ACC112 (cell line): ENCODE data around the gene PGAM1.

Source experiments
- H2AFZ ChIP-seq: fragments of 200-600 bp; sonication (generic); one replicate; pipeline ENCODE4 v1.6.0; 2017; ENCODE audit warnings: antibody characterized with exemption, low read length; ENCODE audit not compliant: unreplicated experiment
- H3K27ac ChIP-seq: fragments of 200-600 bp; sonication (generic); 2 replicates; pipeline ENCODE4 v1.5.1; 2014; ENCODE audit warnings: low read depth, mild to moderate bottlenecking, antibody characterized with exemption, low read length, moderate library complexity
- H3K27me3 ChIP-seq: fragments of 200-600 bp; sonication (generic); 2 replicates; pipeline ENCODE4 v1.6.1; 2014; ENCODE audit warnings: mild to moderate bottlenecking, antibody characterized with exemption, low read length, moderate library complexity, mixed read lengths; ENCODE audit not compliant: insufficient read depth
- H3K36me3 ChIP-seq: fragments of 200-600 bp; sonication (generic); 2 replicates; pipeline ENCODE4 v1.6.1; 2016; ENCODE audit warnings: mild to moderate bottlenecking, antibody characterized with exemption, low read length, moderate library complexity, mixed read lengths; ENCODE audit not compliant: insufficient read depth
- H3K4me1 ChIP-seq: fragments of 200-600 bp; sonication (generic); one replicate; pipeline ENCODE4 v1.6.1; 2016; ENCODE audit warnings: low read length, mixed read lengths; ENCODE audit not compliant: insufficient read depth, unreplicated experiment, control insufficient read depth
- H3K4me3 ChIP-seq: fragments of 200-600 bp; sonication (generic); 2 replicates; pipeline ENCODE4 v1.5.1; 2014; ENCODE audit warnings: mild to moderate bottlenecking, low read depth, low read length
- H3K79me2 ChIP-seq: fragments of 200-600 bp; sonication (generic); one replicate; pipeline ENCODE4 v1.6.0; 2016; ENCODE audit warnings: low read length; ENCODE audit not compliant: control insufficient read depth, unreplicated experiment, insufficient read depth

Gene PGAM1

GRCh38 chr10:97425964-97426775 is at the start of gene PGAM1:
Gene PGAM1, plus strand, starts transcription at chr10:97426191. Its CDS starts 117 bp downstream, at chr10:97426308.
- peak within 1 kb of the TSS; percentile 92 for H3K4me3 ChIP-seq
- no peaks in the 10 kb centered on the region for H3K27me3 ChIP-seq
- peak within 1 kb of the TSS; percentile 72 for H3K27ac ChIP-seq
- peaks cover 53% of the 10 kb centered on the region for H3K79me2 ChIP-seq
- H3K36me3 ChIP-seq, result peaks cover 25% of the 10 kb centered on the region
- H3K4me1 ChIP-seq, result peaks cover 28% of the 10 kb centered on the region
- H2AFZ ChIP-seq, result peak within 1 kb of the TSS; percentile 68

- no peak overlapping the region for H2AFZ ChIP-seq
- no peaks in the 10 kb centered on the region for H3K79me2 ChIP-seq
- no peaks in the 10 kb centered on the region for H3K27me3 ChIP-seq
- no peak overlapping the region for H3K27ac ChIP-seq
- no peaks in the 10 kb centered on the region for H3K4me1 ChIP-seq
- H3K36me3 ChIP-seq, result peaks cover 5% of the 10 kb centered on the region; the same call in 1 of the 2 replicates
- H3K4me3 ChIP-seq, result no peak overlapping the region
Measured at GRCh38 chr10:97376413-97376812, 49.6 kb upstream of the PGAM1 start.

- peaks cover 5% of the 10 kb centered on the region; the same call in 1 of the 2 replicates for H3K36me3 ChIP-seq
- H3K4me1 ChIP-seq, result no peaks in the 10 kb centered on the region
- H3K27ac ChIP-seq, result no peak overlapping the region
- no peak overlapping the region for H2AFZ ChIP-seq
- no peaks in the 10 kb centered on the region for H3K79me2 ChIP-seq
- no peaks in the 10 kb centered on the region for H3K27me3 ChIP-seq
- no peak overlapping the region for H3K4me3 ChIP-seq
Measured at GRCh38 chr10:97378933-97379921, 46.8 kb upstream of the PGAM1 start.

DNA sequence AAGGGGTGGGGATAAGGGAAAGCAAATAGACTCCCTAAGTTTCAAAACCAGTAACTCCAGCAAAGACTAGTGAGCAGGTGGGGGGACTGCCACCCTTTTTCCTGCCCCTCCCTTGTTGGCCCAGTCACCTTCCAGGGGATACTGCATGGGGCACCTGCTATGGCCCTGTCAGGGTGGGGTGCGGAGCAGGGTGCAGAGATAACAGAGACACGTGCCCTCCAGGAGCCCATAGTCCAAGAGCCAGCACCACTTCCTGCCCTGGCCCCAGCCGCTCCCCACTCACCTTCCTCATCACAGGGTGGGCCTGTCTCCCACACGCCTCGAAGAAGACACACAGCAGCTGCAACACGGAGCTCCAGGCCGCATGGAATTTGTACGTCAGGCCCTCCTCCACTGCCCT is 45.5 kb upstream of the PGAM1 start:
- Histone ChIP-seq H3K79me2 (no peaks in the 10 kb centered on the region), H3K27ac (no peak overlapping the region), H3K27me3 (no peaks in the 10 kb centered on the region), H3K4me1 (no peaks in the 10 kb centered on the region), H3K36me3 (peaks cover 5% of the 10 kb centered on the region; the same call in 1 of the 2 replicates), H2AFZ (no peak overlapping the region), H3K4me3 (no peak overlapping the region)

GRCh38 chr10:97381626-97382025 is 44.4 kb upstream of the PGAM1 start:
- Histone ChIP-seq H3K4me1 (no peaks in the 10 kb centered on the region), H2AFZ (no peak overlapping the region), H3K27me3 (no peaks in the 10 kb centered on the region), H3K27ac (no peak overlapping the region), H3K36me3 (peaks cover 5% of the 10 kb centered on the region; the same call in 1 of the 2 replicates), H3K4me3 (no peak overlapping the region), H3K79me2 (no peaks in the 10 kb centered on the region)

DNA sequence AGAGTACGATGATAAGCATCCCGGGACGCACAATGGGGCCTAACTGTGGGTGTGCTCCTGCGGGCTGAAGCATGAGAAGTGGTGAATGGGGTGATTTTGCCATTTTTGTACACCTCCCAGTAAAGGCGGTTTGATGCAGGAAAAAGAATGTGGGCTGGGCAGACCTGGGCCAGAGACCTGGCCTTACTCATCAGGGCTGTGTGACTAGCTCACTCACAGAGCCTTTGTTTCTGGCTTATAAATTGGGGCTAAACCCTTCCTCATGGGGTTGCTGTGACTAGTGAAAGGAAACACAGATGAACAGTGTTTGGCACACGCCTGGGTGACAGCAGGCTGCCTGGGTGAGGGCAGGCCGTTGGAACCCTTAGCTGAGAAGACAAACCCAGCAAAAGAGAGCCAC is 42.8 kb upstream of the PGAM1 start:
- H3K4me3 ChIP-seq, result no peak overlapping the region
- H3K4me1 ChIP-seq, result no peaks in the 10 kb centered on the region
- H2AFZ ChIP-seq, result no peak overlapping the region
- no peaks in the 10 kb centered on the region for H3K27me3 ChIP-seq
- no peak overlapping the region for H3K27ac ChIP-seq
- H3K79me2 ChIP-seq, result no peaks in the 10 kb centered on the region
- H3K36me3 ChIP-seq, result peaks cover 4% of the 10 kb centered on the region; the same call in 1 of the 2 replicates

- H3K27me3 ChIP-seq, result no peaks in the 10 kb centered on the region
- H3K27ac ChIP-seq, result no peak overlapping the region
- no peaks in the 10 kb centered on the region for H3K79me2 ChIP-seq
- H3K4me3 ChIP-seq, result no peak overlapping the region
- no peak overlapping the region for H2AFZ ChIP-seq
- H3K36me3 ChIP-seq, result peaks cover 6% of the 10 kb centered on the region; the same call in 1 of the 2 replicates
- H3K4me1 ChIP-seq, result no peaks in the 10 kb centered on the region
Measured at GRCh38 chr10:97384156-97384555, 41.8 kb upstream of the PGAM1 start.

DNA sequence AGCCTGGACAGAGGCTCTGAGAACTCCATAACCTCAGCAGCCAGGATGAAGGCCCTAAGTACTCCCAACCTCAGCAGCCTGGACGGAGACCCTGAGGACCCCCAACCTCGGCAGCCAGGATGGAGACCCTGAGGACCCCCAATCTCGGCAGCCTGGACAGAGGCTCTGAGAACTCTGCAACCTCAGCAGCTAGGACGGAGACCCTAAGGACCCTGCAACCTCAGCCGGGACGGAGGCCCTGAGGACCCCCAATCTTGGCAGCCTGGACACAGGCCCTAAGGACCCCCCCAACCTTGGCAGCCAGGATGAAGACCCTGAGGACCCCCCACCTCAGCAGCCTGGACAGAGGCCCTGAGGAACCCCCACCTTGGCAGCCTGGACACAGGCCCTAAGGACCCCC is 41.4 kb upstream of the PGAM1 start:
- Histone ChIP-seq H3K27ac (no peak overlapping the region), H3K27me3 (no peaks in the 10 kb centered on the region), H3K4me1 (no peaks in the 10 kb centered on the region), H3K79me2 (no peaks in the 10 kb centered on the region), H3K36me3 (peaks cover 6% of the 10 kb centered on the region; the same call in 1 of the 2 replicates), H2AFZ (no peak overlapping the region), H3K4me3 (no peak overlapping the region)

- Histone ChIP-seq H3K4me1 (no peaks in the 10 kb centered on the region), H3K36me3 (peaks cover 6% of the 10 kb centered on the region; the same call in 1 of the 2 replicates), H3K27me3 (no peaks in the 10 kb centered on the region), H2AFZ (no peak overlapping the region), H3K4me3 (no peak overlapping the region), H3K79me2 (no peaks in the 10 kb centered on the region), H3K27ac (no peak overlapping the region)
Measured at GRCh38 chr10:97385565-97385964, 40.4 kb upstream of the PGAM1 start.

DNA sequence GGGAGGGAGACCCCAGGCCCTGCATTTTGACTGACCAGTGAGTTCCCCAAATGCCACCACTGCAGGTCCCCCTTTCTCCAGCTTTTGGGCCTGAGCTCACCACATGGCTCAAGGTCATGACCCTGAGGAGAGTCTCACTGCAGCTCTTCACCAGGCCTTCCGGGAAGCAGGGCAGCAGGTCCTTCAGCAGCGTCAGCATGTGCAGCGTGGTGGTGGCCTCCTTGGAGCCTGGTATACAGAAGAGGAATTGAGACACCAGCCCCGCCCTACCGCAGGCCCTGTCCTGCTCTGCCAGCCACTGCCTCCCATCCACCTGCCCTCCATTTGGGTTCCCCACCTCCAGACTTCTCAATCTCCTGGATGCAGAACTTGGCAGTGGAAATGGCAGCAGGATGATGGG is 37.8 kb upstream of the PGAM1 start:
- Histone ChIP-seq H3K4me1 (no peaks in the 10 kb centered on the region), H2AFZ (no peak overlapping the region), H3K4me3 (no peak overlapping the region), H3K79me2 (no peaks in the 10 kb centered on the region), H3K27me3 (no peaks in the 10 kb centered on the region), H3K36me3 (peaks cover 7% of the 10 kb centered on the region; the same call in 1 of the 2 replicates), H3K27ac (no peak overlapping the region)
